WI38 (cell line): ENCODE data around the gene C9orf43.

Experiments used
- H3K4me3 ChIP-seq: 2 replicates; pipeline ENCODE4 v1.5.1; 2011; ENCODE audit warnings: low read depth, mild to moderate bottlenecking, control low read depth, low read length
- TF ChIP-seq, protein P1 (sequence below): IDR thresholded peaks from 2 replicates; pipeline ENCODE4 v1.5.1; 2012; ENCODE audit warnings: low read depth, mild to moderate bottlenecking, control low read depth, low read length

Gene C9orf43

DNA sequence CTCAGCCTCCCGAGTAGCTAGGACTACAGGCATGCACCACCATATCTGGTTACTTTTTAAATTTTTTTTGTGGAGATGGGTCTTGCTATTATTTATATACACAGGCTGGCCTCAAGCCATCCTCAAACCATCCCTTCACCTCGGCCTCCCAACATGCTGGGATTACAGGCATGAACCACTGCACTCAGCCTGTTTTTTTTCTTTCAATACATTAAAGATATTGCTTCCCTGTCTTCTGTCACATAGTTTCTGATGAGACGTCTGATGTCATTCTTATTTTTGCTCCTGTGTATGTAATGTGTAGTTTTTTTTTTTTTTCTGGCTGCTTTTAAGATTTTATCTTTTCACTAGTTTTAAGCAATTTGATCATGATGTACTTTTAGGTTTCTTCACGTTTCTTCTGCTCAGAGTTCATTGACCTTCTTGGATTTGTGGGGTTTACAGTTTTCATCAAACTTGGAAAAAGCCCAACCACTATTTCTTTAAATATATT is 41.6 kb downstream of the C9orf43 start:
- TF ChIP-seq, protein P1, sequence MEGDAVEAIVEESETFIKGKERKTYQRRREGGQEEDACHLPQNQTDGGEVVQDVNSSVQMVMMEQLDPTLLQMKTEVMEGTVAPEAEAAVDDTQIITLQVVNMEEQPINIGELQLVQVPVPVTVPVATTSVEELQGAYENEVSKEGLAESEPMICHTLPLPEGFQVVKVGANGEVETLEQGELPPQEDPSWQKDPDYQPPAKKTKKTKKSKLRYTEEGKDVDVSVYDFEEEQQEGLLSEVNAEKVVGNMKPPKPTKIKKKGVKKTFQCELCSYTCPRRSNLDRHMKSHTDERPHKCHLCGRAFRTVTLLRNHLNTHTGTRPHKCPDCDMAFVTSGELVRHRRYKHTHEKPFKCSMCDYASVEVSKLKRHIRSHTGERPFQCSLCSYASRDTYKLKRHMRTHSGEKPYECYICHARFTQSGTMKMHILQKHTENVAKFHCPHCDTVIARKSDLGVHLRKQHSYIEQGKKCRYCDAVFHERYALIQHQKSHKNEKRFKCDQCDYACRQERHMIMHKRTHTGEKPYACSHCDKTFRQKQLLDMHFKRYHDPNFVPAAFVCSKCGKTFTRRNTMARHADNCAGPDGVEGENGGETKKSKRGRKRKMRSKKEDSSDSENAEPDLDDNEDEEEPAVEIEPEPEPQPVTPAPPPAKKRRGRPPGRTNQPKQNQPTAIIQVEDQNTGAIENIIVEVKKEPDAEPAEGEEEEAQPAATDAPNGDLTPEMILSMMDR = no peak
- H3K4me3 ChIP-seq = no peak overlapping the region

DNA sequence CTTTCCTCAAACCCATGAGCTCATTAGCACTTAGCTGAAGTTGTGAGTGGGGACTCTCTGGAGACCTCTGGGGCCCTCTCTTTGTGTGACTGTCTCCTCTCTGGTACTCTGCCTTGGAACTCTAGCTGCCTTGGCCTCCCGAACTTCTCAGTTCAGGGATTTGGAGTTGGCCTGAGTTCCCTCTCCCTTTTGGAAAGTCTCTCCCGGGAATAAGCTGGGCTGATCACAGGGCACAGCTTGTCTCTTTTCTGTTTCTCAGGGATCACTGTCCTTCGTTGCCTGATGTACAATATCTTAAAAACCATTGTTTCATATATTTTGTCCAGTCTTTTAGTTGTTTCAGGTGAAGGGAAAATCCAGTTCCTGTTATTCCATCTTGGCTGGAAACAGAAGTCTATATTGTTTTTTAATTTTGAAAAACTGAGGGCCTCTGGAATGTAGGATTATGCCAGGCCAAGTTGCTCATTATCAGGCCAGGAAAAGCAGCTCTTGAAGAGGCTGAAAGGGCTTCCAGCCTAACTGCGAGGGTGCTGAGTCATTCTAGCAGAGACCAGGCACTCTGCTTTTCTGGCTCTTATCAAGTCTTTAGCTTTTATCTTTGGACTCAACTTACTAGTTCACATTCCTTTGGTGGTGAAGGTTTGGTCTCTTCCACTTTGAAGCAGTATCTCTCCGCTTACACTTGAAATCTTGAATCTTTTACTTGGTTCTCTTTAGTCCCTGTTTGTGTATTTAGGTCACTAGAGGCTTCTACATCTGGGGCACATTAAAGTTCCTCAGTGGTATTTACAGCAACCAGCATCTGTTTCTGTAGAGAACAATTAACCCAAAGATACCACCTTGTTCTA is 44.6 kb downstream of the C9orf43 start:
- TF ChIP-seq, protein P1 = no peak
- no peak overlapping the region for H3K4me3 ChIP-seq

DNA sequence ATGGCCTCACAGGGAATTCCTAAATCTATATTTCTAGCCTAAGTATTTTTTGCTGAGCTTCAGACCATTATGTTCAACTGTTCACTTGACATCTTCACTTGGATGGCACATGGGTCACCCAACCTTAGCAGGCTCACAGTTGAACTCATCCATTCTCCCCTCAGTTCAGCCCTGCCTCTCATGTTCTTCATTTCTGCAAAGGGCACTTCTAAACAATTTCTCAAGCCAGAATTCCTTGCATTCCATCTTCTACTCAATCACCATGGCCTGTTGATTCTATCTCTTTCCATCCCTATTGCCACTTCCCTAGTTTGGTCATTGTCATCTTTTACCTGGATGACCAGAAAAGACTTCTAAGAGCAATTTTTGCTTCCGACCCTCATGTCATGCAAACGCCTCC is 45.7 kb downstream of the C9orf43 start:
- H3K4me3 ChIP-seq = no peak overlapping the region
- TF ChIP-seq, protein P1 = no peak

DNA sequence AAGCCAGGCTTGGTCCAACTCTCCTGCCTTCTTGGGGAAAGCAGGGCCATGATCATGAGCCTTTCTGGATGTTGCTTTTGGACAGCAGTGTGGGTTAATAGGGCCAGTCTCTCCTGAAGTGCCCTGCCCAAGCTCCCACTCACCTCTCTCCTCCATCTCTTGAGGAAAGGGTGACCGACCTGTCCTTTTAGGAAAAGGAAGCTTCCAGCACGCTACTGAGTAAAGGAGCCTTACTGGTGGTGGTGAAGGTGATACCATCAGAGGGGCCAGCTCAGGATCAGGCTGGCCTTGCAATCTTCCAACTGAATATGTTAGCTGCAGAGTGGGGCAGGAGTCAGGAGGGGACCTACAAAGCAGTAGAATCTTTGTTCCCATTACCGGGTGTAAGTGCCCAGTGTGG is 50.7 kb downstream of the C9orf43 start:
- no peak overlapping the region for H3K4me3 ChIP-seq
- TF ChIP-seq, protein P1 = no peak

DNA sequence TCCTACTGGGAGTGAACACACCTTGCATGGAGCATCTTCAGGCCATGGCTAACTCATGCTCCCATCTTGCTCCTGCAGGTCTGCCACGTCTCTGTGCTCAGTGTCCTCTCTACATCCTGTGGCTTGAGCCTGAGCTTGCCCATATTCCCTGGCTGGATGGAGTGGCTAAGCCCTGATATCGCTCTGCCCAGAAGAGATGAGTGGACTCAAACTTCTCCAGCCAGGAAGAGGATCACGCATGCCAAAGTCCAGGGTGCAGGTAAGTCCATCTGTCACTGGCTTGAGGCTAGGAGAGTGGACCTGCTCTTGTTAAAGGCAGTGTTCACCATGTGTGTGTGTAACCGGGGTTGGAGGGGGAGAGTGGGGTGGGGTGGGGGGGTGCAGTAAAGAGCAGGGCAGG is 51.4 kb downstream of the C9orf43 start:
- H3K4me3 ChIP-seq = no peak overlapping the region
- TF ChIP-seq, protein P1 = no peak

DNA sequence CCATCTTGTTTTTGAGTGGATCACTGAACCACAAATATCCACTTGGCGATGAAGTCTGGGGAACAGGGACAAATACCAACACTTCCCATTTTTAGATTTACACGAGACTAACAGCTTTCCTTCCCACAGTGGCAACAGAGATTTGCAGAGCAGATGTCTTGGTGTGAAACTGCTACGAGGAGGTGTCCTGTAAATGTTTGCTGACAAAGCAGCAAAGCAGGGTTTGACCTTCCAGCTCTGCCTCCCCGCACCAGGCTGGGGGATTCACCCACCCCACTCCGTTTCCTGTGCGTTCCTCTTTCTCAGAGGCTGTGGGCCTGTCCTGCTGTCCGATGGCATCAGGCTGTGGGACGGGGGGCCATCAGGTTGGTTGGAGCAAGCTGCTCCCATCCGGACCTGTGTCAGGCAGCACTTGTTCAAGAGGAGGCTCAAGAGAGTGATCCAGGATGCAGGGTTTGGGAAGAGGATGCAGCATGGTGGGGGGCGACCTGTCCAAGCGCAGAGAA is 52.3 kb downstream of the C9orf43 start:
- TF ChIP-seq, protein P1 = no peak
- H3K4me3 ChIP-seq = no peak overlapping the region; the same call in 1 of the 2 replicates
